ENCODE data around the gene STPG4.

GRCh38 chr2:47057687-47058002 is 97.5 kb downstream of the STPG4 start:
- TF ChIP-seq CTCF (IDR thresholded peaks at IDR 0.05 in 8 of 11, conservative IDR thresholded peaks at IDR 0.05 in 3 of 11) (no peak), POLR2AphosphoS5 (IDR thresholded peaks at IDR 0.05) (no peak), POLR2A (IDR thresholded peaks at IDR 0.05) (no peak)

Data from spleen (tissue), 7 donors.